IPS-NIHi11 (cell line): ENCODE data around the gene DGKD.
"Not testable (repeated sequence)": the region's sequence is repeated elsewhere in the genome, so short reads cannot be mapped to it uniquely, and the experiment has no call there.

Experiments used
- DNase-seq: peaks from one replicate; pipeline ENCODE4 v3.0.0; 2012; ENCODE audit warnings: mixed read lengths, low spot score

DGKD gene

GRCh38 chr2:233360771-233361176, 6.5 kb downstream of the DGKD start:
- DNase-seq, result no peak

- DNase-seq, result no peak
These were observed 7.0 kb downstream of the DGKD start for GRCh38 chr2:233361297-233361696.

- DNase-seq, result no peak
These were observed 8.4 kb downstream of the DGKD start for GRCh38 chr2:233362742-233363141.

GRCh38 chr2:233363744-233364235, 9.5 kb downstream of the DGKD start:
- no peak for DNase-seq

GRCh38 chr2:233365861-233366520, 11.7 kb downstream of the DGKD start:
- DNase-seq, result no peak

- DNase-seq, result no peak
These were observed 13.3 kb downstream of the DGKD start for GRCh38 chr2:233367586-233367985.

GRCh38 chr2:233368756-233369155, 14.5 kb downstream of the DGKD start:
- DNase-seq, result no peak

- DNase-seq, result no peak
These were observed 15.2 kb downstream of the DGKD start for GRCh38 chr2:233369462-233369861.

- DNase-seq, result no peak
These were observed 15.8 kb downstream of the DGKD start for GRCh38 chr2:233369897-233370685.

GRCh38 chr2:233371641-233372040, 17.3 kb downstream of the DGKD start:
- no peak for DNase-seq

- no peak for DNase-seq
These were observed 18.6 kb downstream of the DGKD start for GRCh38 chr2:233372855-233373254.

GRCh38 chr2:233373316-233373715, 19.0 kb downstream of the DGKD start:
- no peak for DNase-seq

- DNase-seq, result not testable (repeated sequence)
These were observed 20.5 kb downstream of the DGKD start for GRCh38 chr2:233374776-233375175.

GRCh38 chr2:233375490-233376314, 21.4 kb downstream of the DGKD start:
- no peak for DNase-seq

GRCh38 chr2:233379034-233379433, 24.7 kb downstream of the DGKD start:
- no peak for DNase-seq

- DNase-seq, result no peak
These were observed 25.1 kb downstream of the DGKD start for GRCh38 chr2:233379441-233379840.

- DNase-seq, result no peak
These were observed 26.0 kb downstream of the DGKD start for GRCh38 chr2:233380132-233380895.

- no peak for DNase-seq
These were observed 26.8 kb downstream of the DGKD start for GRCh38 chr2:233380995-233381637.

- no peak for DNase-seq
These were observed 27.3 kb downstream of the DGKD start for GRCh38 chr2:233381638-233381995.

- no peak for DNase-seq
These were observed 29.7 kb downstream of the DGKD start for GRCh38 chr2:233384015-233384414.

- DNase-seq, result no peak
These were observed 30.7 kb downstream of the DGKD start for GRCh38 chr2:233384811-233385488.
